PC-3 (cell line): ENCODE results near the gene ZMIZ1.

ENCODE experiments used
- EZH2 ChIP-seq: fragments of 300-600 bp; sonication (generic); IDR thresholded peaks from one replicate; pipeline ENCODE4 v1.6.1; 2017; ENCODE audit warnings: antibody characterized with exemption, mild to moderate bottlenecking, low read length; ENCODE audit not compliant: unreplicated experiment
- EZH2phosphoT487 ChIP-seq: fragments of 300-600 bp; sonication (generic); IDR thresholded peaks from 2 replicates; pipeline ENCODE4 v1.6.1; 2018; ENCODE audit warnings: mild to moderate bottlenecking, antibody characterized with exemption, low read length, borderline replicate concordance
- TF ChIP-seq, protein P1 (sequence below): fragments of 300-600 bp; sonication (generic); conservative IDR thresholded peaks from 2 replicates; pipeline ENCODE4 v1.5.1; 2017; ENCODE audit warnings: antibody characterized with exemption, low read depth, mild to moderate bottlenecking, low read length

DNA sequence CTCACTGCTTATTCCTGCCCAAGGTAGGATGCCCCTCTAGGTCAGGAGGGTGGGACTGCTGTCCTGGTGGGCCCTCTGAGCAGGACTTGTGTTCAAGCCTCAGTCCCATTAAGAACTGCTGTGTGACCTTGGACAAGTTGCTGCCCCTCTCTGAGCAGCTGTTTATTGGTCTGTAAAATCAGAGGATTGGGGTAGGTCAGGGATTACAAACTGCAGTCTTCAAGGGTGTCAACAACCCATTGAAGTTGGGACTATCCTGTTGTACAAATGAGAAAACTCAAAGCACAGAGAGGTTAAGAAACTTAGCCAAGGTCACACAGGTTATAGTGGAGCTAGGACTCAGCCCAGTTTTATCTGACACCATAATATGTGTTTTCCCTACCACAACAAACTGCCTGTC, 55.3 kb downstream of the ZMIZ1 start:
- TF ChIP-seq, protein P1, sequence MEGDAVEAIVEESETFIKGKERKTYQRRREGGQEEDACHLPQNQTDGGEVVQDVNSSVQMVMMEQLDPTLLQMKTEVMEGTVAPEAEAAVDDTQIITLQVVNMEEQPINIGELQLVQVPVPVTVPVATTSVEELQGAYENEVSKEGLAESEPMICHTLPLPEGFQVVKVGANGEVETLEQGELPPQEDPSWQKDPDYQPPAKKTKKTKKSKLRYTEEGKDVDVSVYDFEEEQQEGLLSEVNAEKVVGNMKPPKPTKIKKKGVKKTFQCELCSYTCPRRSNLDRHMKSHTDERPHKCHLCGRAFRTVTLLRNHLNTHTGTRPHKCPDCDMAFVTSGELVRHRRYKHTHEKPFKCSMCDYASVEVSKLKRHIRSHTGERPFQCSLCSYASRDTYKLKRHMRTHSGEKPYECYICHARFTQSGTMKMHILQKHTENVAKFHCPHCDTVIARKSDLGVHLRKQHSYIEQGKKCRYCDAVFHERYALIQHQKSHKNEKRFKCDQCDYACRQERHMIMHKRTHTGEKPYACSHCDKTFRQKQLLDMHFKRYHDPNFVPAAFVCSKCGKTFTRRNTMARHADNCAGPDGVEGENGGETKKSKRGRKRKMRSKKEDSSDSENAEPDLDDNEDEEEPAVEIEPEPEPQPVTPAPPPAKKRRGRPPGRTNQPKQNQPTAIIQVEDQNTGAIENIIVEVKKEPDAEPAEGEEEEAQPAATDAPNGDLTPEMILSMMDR = no peak
- TF ChIP-seq EZH2 (no peak), EZH2phosphoT487 (no peak)
